Fibroblast of villous mesenchyme (primary cell): ENCODE results near the gene TSPEAR. TPM values are rescaled to one million over a fixed set of nuclear protein-coding genes. Genes with fewer than 3 reads are reported as not detected.

Experiments
- DNase-seq: peaks from one replicate; pipeline ENCODE4 v3.0.0-alpha.2; 2010; ENCODE audit warnings: low read depth
- H3K4me3 ChIP-seq: 2 replicates; pipeline ENCODE4 v1.5.1; 2011; ENCODE audit warnings: low read depth, mild to moderate bottlenecking, low read length
- CTCF ChIP-seq: IDR thresholded peaks from 2 replicates; pipeline ENCODE4 v1.5.1; 2012; ENCODE audit warnings: low read depth, mild to moderate bottlenecking, low read length; ENCODE audit not compliant: insufficient read depth
- total RNA-seq: library from RNA; depleted of rRNA; stranded (reverse); fragments of >200 nt; gene quantifications from 2 replicates; pipeline ENCODE4 v1.2.3, GENCODE V29; 2012

TSPEAR gene
- total RNA-seq, 1 donor = not detected

- no peak for DNase-seq
- no peak overlapping the region for H3K4me3 ChIP-seq
- TF ChIP-seq CTCF = no peak
Observed at GRCh38 chr21:44461005-44461404, 250.4 kb downstream of the TSPEAR start.

- no peak for TF ChIP-seq CTCF
- H3K4me3 ChIP-seq = no peak overlapping the region
- DNase-seq = no peak
Observed at GRCh38 chr21:44460441-44460755, 251.0 kb downstream of the TSPEAR start.

DNA sequence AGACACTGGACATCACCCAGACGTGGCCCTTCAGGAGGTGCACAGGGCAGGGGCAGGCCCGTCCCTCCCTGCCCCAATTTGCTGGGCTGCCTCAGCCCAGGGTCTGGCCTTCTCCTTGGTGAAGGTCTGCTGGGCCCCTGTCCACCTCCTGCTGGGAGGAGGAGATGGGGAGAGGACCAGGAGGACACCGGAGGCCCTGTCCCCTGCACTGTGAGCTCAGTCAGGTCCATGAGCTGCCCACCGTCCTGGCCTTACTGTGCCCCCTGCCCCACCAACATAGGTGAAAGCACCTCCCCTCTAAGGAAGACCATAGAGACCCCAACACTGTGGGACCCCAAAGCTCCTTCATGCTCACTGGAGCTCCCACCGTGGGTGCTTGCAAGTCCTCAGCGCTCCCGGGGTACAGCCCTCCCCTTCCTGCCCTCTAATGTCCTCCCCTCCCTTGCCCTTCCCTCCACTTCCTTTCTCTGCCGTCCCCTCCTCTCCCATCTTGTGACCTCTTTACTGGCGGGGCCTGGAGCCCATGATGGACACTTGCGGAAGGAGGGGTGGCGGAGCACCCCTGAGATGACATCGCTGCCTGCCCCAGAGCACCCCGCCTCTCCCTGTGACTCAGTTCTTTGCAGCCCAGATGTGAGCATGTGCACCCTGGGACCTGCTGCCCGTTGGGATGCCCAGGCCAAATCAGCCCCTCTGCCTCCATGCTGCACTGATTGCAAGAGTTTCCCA, 251.5 kb downstream of the TSPEAR start:
- DNase-seq = no peak
- H3K4me3 ChIP-seq = no peak overlapping the region
- no peak for TF ChIP-seq CTCF

DNA sequence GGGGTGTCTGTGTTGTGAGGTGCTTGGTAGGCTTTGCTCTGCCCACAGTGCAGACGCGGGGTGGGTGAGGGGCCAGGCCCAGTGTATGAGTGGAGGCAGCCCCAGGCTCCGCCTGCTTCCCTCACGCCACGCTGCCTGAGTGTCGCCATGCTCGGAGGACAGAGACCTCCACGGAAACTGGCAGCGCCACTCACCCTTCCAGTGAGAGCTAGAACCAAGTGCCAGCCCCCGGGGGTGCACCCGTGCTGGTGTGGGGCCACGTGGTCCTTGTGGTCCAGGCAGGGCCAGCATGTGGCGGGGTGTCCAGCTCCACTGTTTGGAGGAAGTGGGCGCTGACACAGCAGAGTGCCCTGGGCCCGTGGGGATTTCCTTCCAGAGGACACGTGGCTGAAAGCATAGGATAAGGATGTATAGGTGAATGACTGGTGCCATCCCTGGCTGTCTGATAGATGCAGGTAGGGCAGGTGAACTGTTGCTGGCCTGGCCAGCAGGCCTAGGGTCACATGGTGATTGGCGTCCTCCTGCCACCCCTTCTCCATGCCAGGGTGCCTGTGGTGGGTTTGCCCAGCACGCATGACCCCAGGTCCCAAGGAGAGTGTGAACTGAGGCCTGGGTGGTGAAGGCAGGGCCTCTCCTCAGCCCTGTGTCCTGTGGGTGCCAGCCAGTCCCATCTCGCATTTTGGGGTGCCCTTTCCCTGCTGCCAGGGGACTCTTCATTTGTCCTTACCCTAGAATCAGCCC, 252.2 kb downstream of the TSPEAR start:
- no peak for TF ChIP-seq CTCF
- no peak overlapping the region for H3K4me3 ChIP-seq
- no peak for DNase-seq

DNA sequence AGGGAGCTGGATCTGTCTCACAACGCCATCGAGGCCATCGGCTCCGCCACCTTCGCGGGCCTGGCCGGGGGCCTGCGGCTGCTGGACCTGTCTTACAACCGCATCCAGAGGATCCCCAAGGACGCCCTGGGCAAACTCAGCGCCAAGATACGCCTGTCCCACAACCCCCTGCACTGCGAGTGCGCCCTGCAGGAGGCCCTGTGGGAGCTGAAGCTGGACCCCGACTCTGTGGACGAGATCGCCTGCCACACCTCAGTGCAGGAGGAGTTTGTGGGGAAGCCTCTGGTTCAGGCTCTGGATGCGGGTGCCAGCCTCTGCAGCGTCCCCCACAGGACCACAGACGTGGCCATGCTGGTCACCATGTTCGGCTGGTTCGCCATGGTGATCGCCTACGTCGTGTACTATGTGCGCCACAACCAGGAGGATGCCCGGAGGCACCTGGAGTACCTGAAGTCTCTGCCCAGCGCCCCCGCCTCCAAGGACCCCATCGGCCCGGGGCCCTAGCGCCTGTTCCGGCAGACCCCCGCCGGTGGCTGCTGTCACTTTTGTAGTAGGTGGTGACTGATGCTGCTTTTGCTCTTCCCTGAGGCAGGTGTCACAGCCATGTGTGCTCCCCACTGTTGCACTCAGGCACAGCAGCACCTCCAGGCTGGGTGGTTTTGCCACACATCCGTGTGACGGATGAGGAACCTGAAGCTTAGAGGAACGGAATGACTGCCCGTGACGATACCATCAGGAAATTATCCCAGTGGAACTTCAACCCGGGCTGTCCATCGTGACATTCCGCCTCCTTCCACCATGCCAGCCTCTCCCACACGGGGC, 254.2 kb downstream of the TSPEAR start:
- no peak overlapping the region for H3K4me3 ChIP-seq
- TF ChIP-seq CTCF = no peak
- no peak for DNase-seq

DNA sequence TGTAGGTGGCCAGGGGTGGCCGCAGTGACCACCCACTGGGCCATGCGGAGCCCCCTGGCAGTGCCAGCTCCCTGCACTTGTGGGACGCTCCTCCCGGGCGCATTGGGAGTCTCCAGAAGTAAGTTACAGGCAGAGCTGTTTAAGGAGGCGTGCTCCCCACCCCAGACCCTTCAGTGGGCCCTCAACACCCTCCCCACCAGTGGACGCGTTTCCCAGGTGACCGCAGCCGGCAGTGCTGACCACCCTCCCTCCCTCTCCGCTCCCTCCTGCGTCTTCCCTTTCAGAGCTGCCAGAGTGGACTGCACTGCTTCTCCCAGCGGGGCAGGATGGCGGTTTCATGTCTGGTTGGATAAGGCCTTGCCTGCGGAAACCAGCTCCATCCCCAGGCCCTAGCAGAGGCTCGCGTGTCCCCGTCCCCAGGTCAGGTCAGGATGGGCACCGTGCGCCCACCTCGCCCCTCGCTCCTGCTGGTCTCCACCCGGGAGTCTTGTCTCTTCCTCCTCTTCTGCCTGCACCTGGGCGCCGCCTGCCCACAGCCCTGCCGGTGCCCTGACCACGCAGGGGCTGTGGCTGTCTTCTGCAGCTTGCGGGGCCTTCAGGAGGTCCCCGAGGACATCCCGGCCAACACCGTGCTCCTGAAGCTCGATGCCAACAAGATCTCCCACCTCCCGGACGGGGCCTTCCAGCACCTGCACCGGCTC, 255.0 kb downstream of the TSPEAR start:
- H3K4me3 ChIP-seq = peak overlapping the region; percentile 57
- no peak for TF ChIP-seq CTCF
- no peak for DNase-seq
